GM18498 (cell line): Measurements from ENCODE around the gene XRN2.
"Not testable (repeated sequence)": the region's sequence is repeated elsewhere in the genome, so short reads cannot be mapped to it uniquely, and the experiment has no call there.

Source experiments
- ATAC-seq: cut with Tn5 transposase; IDR thresholded peaks from one replicate; pipeline ENCODE4 v1.9.1; 2021; ENCODE audit warnings: mild to moderate bottlenecking, moderate library complexity; ENCODE audit not compliant: unreplicated experiment

The XRN2 gene

GRCh38 chr20:21413996-21414395 is 110.9 kb downstream of the XRN2 start:
- not testable (repeated sequence) for ATAC-seq

- not testable (repeated sequence) for ATAC-seq
These were observed 116.0 kb downstream of the XRN2 start for GRCh38 chr20:21419147-21419546.

GRCh38 chr20:21421601-21422236 is 118.6 kb downstream of the XRN2 start:
- no peak for ATAC-seq

- ATAC-seq: not testable (repeated sequence)
These were observed 120.6 kb downstream of the XRN2 start for GRCh38 chr20:21423712-21424111.

GRCh38 chr20:21424846-21425245 is 121.7 kb downstream of the XRN2 start:
- ATAC-seq: no peak

GRCh38 chr20:21430020-21430419 is 126.9 kb downstream of the XRN2 start:
- no peak for ATAC-seq

- no peak for ATAC-seq
These were observed 129.8 kb downstream of the XRN2 start for GRCh38 chr20:21432911-21433310.

GRCh38 chr20:21433329-21433890 is 130.3 kb downstream of the XRN2 start:
- no peak for ATAC-seq

GRCh38 chr20:21435576-21435975 is 132.4 kb downstream of the XRN2 start:
- no peak for ATAC-seq

- ATAC-seq: no peak
These were observed 133.1 kb downstream of the XRN2 start for GRCh38 chr20:21436205-21436604.

- no peak for ATAC-seq
These were observed 134.1 kb downstream of the XRN2 start for GRCh38 chr20:21437248-21437647.

GRCh38 chr20:21437816-21438215 is 134.7 kb downstream of the XRN2 start:
- ATAC-seq: no peak
